C4-2B (cell line): ENCODE results near the gene TLR5.

Experiments used
- ZFX ChIP-seq: fragments of 450-650 bp; IDR thresholded peaks from 2 replicates; pipeline ENCODE4 v1.6.1; 2017
- TF ChIP-seq, protein P1 (sequence below): fragments of 450-650 bp; conservative IDR thresholded peaks from 2 replicates; pipeline ENCODE4 v1.5.1; 2017; ENCODE audit warnings: mild to moderate bottlenecking

DNA sequence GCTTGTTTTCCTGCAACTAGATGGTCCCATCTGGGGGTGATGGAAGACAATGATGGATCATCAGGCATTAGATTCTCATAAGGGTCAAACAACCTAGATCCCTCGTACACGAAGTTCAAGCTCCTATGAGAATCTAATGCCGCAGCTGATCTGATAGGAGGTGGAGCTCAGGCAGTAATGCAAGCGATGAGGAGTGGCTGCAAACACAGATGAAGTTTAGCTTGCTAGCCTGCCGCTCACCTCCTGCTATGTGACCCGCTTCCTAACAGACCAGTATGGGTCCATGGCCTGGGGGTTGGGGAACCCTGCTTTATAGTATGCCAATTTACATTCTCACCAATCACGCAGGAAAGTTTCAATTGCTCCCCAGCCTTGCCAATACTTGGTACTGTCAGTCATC, 37.5 kb downstream of the TLR5 start:
- TF ChIP-seq, protein P1, sequence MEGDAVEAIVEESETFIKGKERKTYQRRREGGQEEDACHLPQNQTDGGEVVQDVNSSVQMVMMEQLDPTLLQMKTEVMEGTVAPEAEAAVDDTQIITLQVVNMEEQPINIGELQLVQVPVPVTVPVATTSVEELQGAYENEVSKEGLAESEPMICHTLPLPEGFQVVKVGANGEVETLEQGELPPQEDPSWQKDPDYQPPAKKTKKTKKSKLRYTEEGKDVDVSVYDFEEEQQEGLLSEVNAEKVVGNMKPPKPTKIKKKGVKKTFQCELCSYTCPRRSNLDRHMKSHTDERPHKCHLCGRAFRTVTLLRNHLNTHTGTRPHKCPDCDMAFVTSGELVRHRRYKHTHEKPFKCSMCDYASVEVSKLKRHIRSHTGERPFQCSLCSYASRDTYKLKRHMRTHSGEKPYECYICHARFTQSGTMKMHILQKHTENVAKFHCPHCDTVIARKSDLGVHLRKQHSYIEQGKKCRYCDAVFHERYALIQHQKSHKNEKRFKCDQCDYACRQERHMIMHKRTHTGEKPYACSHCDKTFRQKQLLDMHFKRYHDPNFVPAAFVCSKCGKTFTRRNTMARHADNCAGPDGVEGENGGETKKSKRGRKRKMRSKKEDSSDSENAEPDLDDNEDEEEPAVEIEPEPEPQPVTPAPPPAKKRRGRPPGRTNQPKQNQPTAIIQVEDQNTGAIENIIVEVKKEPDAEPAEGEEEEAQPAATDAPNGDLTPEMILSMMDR = no peak
- no peak for TF ChIP-seq ZFX
